OCI-M2 (cell line): ENCODE results near the gene STRN3.
"Not testable (repeated sequence)": the region's sequence is repeated elsewhere in the genome, so short reads cannot be mapped to it uniquely, and the experiment has no call there.

Experiments used
- DNase-seq: peaks from one replicate; lab custom pipeline; 2025; ENCODE audit not compliant: unreplicated experiment; lab: John Stamatoyannopoulos, UW

STRN3 gene

GRCh38 chr14:30972882-30973582 is 53.1 kb downstream of the STRN3 start:
- DNase-seq = no peak

GRCh38 chr14:30972036-30972732 is 54.0 kb downstream of the STRN3 start:
- DNase-seq = not testable (repeated sequence)

GRCh38 chr14:30971586-30971985 is 54.6 kb downstream of the STRN3 start:
- no peak for DNase-seq

- not testable (repeated sequence) for DNase-seq
Observed at GRCh38 chr14:30969796-30970195, 56.4 kb downstream of the STRN3 start.

GRCh38 chr14:30967364-30968098 is 58.6 kb downstream of the STRN3 start:
- not testable (repeated sequence) for DNase-seq

- no peak for DNase-seq
Observed at GRCh38 chr14:30966415-30967363, 59.5 kb downstream of the STRN3 start.

- DNase-seq = not testable (repeated sequence)
Observed at GRCh38 chr14:30965861-30966260, 60.3 kb downstream of the STRN3 start.

- DNase-seq = not testable (repeated sequence)
Observed at GRCh38 chr14:30962537-30962936, 63.6 kb downstream of the STRN3 start.

GRCh38 chr14:30961330-30961729 is 64.8 kb downstream of the STRN3 start:
- no peak for DNase-seq

GRCh38 chr14:30960216-30960615 is 66.0 kb downstream of the STRN3 start:
- DNase-seq = no peak

- DNase-seq = no peak
Observed at GRCh38 chr14:30958555-30959407, 67.4 kb downstream of the STRN3 start.

GRCh38 chr14:30957813-30958370 is 68.3 kb downstream of the STRN3 start:
- DNase-seq = no peak

GRCh38 chr14:30949651-30950050 is 76.5 kb downstream of the STRN3 start:
- DNase-seq = no peak

GRCh38 chr14:30943694-30944093 is 82.5 kb downstream of the STRN3 start:
- DNase-seq = no peak

- DNase-seq = no peak
Observed at GRCh38 chr14:30940886-30941285, 85.3 kb downstream of the STRN3 start.

- DNase-seq = no peak
Observed at GRCh38 chr14:30938617-30939016, 87.6 kb downstream of the STRN3 start.

- no peak for DNase-seq
Observed at GRCh38 chr14:30935445-30935844, 90.7 kb downstream of the STRN3 start.

- DNase-seq = not testable (repeated sequence)
Observed at GRCh38 chr14:30933937-30934336, 92.2 kb downstream of the STRN3 start.

- no peak for DNase-seq
Observed at GRCh38 chr14:30928462-30928861, 97.7 kb downstream of the STRN3 start.
